SK-N-MC (cell line): ENCODE data around the gene CDA.

ENCODE experiments used
- DNase-seq: peaks from one replicate; pipeline ENCODE4 v3.0.0-alpha.2; 2011; ENCODE audit warnings: low read depth, low spot score
- H3K27ac ChIP-seq: fragments of 200-600 bp; sonication (generic); 2 replicates; pipeline ENCODE4 v1.5.1; 2016; ENCODE audit warnings: mixed run types
- H3K36me3 ChIP-seq: fragments of 200-600 bp; sonication (generic); 2 replicates; pipeline ENCODE4 v1.6.1; 2017; ENCODE audit warnings: antibody characterized with exemption, low read length, mixed read lengths; ENCODE audit not compliant: insufficient read depth
- H3K4me3 ChIP-seq: fragments of 200-600 bp; sonication (generic); 2 replicates; pipeline ENCODE4 v1.5.1; 2016
- H3K9ac ChIP-seq: fragments of 200-600 bp; sonication (generic); 2 replicates; pipeline ENCODE4 v1.8.0; 2017; ENCODE audit warnings: mixed run types, mixed read lengths; ENCODE audit not compliant: insufficient read length
- H3K9me3 ChIP-seq: fragments of 200-600 bp; sonication (generic); 2 replicates; pipeline ENCODE4 v1.6.1; 2017; ENCODE audit warnings: low read depth, mild to moderate bottlenecking, antibody characterized with exemption, low read length, moderate library complexity, mixed read lengths
- EZH2 ChIP-seq: fragments of 200-600 bp; sonication (generic); IDR thresholded peaks from one replicate; pipeline ENCODE4 v1.6.1; 2017; ENCODE audit warnings: antibody characterized with exemption
- FOXP2 ChIP-seq: optimal IDR thresholded peaks from 2 replicates; pipeline ENCODE3; 2011; ENCODE audit warnings: mild to moderate bottlenecking, moderate library complexity; ENCODE audit not compliant: insufficient read depth; ENCODE audit errors: extremely low read length, control extremely low read depth
- POLR2AphosphoS5 ChIP-seq: IDR thresholded peaks from 2 replicates; pipeline ENCODE4 v1.6.1; 2012; ENCODE audit warnings: mild to moderate bottlenecking, low read depth, low read length, borderline replicate concordance

The CDA gene

DNA sequence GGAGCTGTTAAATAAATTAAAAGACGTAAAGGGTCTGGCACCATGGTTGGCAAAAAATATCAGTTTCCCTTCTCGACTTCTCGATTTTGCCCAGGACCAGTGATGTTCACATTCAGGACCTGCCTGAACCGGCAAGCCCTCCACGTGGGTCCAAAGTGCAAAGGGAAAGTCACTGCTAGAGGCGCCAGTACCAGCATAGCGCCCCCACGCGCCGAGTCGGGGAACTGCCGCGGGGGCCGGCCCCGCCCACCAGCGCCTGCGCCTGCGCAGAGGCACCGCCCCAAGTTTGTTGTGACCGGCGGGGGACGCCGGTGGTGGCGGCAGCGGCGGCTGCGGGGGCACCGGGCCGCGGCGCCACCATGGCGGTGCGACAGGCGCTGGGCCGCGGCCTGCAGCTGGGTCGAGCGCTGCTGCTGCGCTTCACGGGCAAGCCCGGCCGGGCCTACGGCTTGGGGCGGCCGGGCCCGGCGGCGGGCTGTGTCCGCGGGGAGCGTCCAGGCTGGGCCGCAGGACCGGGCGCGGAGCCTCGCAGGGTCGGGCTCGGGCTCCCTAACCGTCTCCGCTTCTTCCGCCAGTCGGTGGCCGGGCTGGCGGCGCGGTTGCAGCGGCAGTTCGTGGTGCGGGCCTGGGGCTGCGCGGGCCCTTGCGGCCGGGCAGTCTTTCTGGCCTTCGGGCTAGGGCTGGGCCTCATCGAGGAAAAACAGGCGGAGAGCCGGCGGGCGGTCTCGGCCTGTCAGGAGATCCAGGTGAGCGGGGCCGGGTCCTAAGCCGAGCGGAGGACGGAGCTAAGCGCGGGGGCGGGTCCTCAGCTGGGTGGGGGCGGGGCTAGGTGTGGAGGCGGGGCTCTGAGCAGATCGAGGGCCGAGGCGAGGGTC is 44.5 kb downstream of the CDA start, which contains the start of gene PINK1:
PINK1 (plus strand) TSS at position 269 of the 875 bp plus-strand sequence; CDS start at position 360, 91 bp downstream.
- no peak for DNase-seq
- no peaks in the 10 kb centered on the region for H3K36me3 ChIP-seq
- no peaks in the 10 kb centered on the region for H3K9me3 ChIP-seq
- H3K9ac ChIP-seq: peak within 1 kb of the TSS; percentile 86
- H3K4me3 ChIP-seq: peak within 1 kb of the TSS; percentile 94
- no peak for TF ChIP-seq EZH2
- no peak for TF ChIP-seq POLR2AphosphoS5
- no peak for TF ChIP-seq FOXP2
- peak within 1 kb of the TSS; percentile 65; the same call in 1 of the 2 replicates for H3K27ac ChIP-seq

- Histone ChIP-seq H3K9me3 (no peaks in the 10 kb centered on the region), H3K4me3 (peak overlapping the region; percentile 94), H3K9ac (peak overlapping the region; percentile 86), H3K27ac (peak overlapping the region; percentile 65; the same call in 1 of the 2 replicates), H3K36me3 (no peaks in the 10 kb centered on the region)
- no peak for TF ChIP-seq EZH2
- no peak for TF ChIP-seq FOXP2
- no peak for TF ChIP-seq POLR2AphosphoS5
- DNase-seq: no peak
Observed at GRCh38 chr1:20634065-20634593, 45.2 kb downstream of the CDA start.

GRCh38 chr1:20634594-20635084 is 45.7 kb downstream of the CDA start:
- TF ChIP-seq EZH2 (no peak), POLR2AphosphoS5 (no peak), FOXP2 (no peak)
- H3K9ac ChIP-seq: peak overlapping the region; percentile 86
- peak overlapping the region; percentile 94 for H3K4me3 ChIP-seq
- H3K27ac ChIP-seq: peak overlapping the region; percentile 65; the same call in 1 of the 2 replicates
- no peaks in the 10 kb centered on the region for H3K36me3 ChIP-seq
- no peak for DNase-seq
- no peaks in the 10 kb centered on the region for H3K9me3 ChIP-seq

- DNase-seq: no peak
- Histone ChIP-seq H3K27ac (no peak overlapping the region), H3K36me3 (no peaks in the 10 kb centered on the region), H3K9ac (no peak overlapping the region), H3K9me3 (no peaks in the 10 kb centered on the region), H3K4me3 (no peak overlapping the region)
- TF ChIP-seq FOXP2: no peak
- no peak for TF ChIP-seq EZH2
- TF ChIP-seq POLR2AphosphoS5: no peak
Observed at GRCh38 chr1:20636785-20637347, 48.0 kb downstream of the CDA start.

- H3K27ac ChIP-seq: no peak overlapping the region
- H3K9me3 ChIP-seq: no peaks in the 10 kb centered on the region
- no peaks in the 10 kb centered on the region for H3K36me3 ChIP-seq
- no peak overlapping the region for H3K9ac ChIP-seq
- TF ChIP-seq FOXP2 (no peak), EZH2 (no peak), POLR2AphosphoS5 (no peak)
- H3K4me3 ChIP-seq: no peak overlapping the region
- no peak for DNase-seq
Observed at GRCh38 chr1:20640183-20640597, 51.3 kb downstream of the CDA start.

DNA sequence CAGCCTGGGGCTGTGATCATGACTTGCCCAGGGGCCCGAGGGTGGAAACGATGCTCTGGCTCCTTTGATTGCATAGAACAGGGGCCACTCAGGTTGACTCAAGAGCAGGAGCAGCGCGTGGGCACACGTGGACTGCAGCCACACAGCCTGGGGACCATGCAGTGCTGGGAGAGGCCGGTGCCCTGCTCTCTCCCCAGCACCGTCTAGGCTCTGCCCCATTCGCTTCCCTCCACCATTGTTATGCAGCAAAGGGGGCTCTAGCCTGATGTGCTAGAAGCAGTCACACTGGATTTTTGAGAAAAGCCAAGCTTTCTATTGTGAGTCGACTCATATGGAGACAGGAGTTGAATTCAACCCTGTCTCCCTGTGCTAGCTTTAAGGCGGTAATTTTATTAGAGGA is 53.1 kb downstream of the CDA start:
- TF ChIP-seq EZH2 (no peak), POLR2AphosphoS5 (no peak), FOXP2 (no peak)
- no peak overlapping the region for H3K4me3 ChIP-seq
- no peak overlapping the region for H3K9ac ChIP-seq
- DNase-seq: no peak
- H3K9me3 ChIP-seq: no peaks in the 10 kb centered on the region
- no peaks in the 10 kb centered on the region for H3K36me3 ChIP-seq
- H3K27ac ChIP-seq: no peak overlapping the region

- Histone ChIP-seq H3K4me3 (no peak overlapping the region), H3K9me3 (no peaks in the 10 kb centered on the region), H3K9ac (no peak overlapping the region), H3K36me3 (no peaks in the 10 kb centered on the region), H3K27ac (no peak overlapping the region)
- no peak for DNase-seq
- TF ChIP-seq EZH2 (no peak), FOXP2 (no peak), POLR2AphosphoS5 (no peak)
Observed at GRCh38 chr1:20643080-20643479, 54.2 kb downstream of the CDA start.

- no peak for TF ChIP-seq FOXP2
Observed at GRCh38 chr1:20644416-20644815, 55.5 kb downstream of the CDA start.

More at GRCh38 chr1:20644416-20644815, 55.5 kb downstream of the CDA start:
- Histone ChIP-seq H3K9me3 (no peaks in the 10 kb centered on the region), H3K36me3 (peaks cover 9% of the 10 kb centered on the region; the same call in 1 of the 2 replicates), H3K9ac (no peak overlapping the region), H3K27ac (no peak overlapping the region), H3K4me3 (no peak overlapping the region)
- no peak for DNase-seq
